Stimulated activated CD4-positive, alpha-beta T cell treated with anti-CD3 and anti-CD28 coated beads, Interleukin-4, amount 100 ng/mL, for 24 hours (primary cell): Measurements from ENCODE around the gene CAMK2N2.
A peak's percentile ranks its signal among the peaks of the same experiment; 100 is the strongest.

Experiments used
- DNase-seq: peaks from one replicate; pipeline ENCODE4 v3.0.0-alpha.2; 2020

Gene CAMK2N2

DNA sequence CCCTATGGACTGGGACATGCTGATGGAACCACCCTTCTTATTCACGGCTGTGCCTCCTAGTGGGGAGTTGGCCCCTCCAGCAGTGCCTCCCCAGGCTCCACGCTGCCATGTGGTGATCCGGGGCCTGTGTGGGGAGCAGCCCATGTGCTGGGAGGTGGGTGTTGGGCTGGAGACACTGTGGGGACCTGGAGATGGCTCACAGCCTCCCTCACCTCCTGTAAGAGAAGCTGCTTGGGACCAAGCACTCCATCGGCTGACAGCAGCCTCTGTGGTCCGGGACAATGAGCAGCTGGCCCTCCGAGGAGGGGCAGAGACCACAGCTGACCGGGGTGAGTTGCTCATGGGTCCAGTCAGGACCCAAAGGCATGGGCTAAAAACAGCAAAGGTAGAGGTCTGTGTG, 21.6 kb downstream of the CAMK2N2 start:
- DNase-seq: no peak

DNA sequence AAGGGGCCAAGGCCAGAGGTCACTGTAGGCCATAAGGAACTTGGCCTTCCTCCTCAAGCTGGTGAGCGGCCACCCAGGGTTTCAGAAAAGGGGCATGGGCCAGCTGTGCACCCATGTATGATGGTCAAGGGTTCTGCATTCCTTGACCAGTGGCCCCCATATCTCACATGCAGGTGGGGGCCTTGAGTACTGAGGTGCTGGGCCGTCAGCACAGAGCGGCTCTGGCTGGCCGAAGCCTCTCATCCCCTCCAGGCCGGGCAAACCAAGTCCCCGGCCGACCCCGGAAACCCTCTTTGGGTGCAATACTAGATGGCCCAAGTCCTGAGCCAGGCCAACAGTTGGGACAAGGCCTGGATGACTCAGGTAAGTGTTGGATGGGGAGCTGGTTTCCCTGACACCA, 22.1 kb downstream of the CAMK2N2 start:
- DNase-seq: no peak

DNA sequence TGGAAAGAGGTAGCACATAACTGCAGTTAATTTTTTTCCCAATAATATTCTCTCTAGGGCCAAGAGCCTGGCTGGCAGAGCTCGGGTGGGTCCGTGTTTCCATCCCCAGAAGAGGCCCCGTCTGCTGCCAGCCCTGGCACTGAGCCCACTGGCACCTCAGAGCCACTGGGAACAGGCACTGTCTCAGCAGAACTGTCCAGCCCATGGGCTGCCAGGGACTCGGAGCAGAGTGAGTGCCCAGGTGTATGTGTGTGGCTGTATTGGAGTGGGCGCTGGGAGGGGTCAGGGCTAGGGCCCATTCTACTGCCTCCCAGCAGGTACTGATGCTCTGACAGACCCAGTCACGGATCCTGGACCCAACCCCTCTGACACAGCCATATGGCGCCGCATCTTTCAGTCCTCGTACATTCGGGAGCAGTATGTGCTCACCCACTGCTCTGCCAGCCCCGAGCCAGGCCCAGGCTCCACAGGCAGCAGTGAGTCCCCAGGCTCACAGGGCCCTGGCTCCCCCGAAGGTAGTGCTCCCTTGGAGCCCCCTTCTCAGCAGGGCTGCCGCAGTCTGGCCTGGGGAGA, 23.0 kb downstream of the CAMK2N2 start:
- no peak for DNase-seq

DNA sequence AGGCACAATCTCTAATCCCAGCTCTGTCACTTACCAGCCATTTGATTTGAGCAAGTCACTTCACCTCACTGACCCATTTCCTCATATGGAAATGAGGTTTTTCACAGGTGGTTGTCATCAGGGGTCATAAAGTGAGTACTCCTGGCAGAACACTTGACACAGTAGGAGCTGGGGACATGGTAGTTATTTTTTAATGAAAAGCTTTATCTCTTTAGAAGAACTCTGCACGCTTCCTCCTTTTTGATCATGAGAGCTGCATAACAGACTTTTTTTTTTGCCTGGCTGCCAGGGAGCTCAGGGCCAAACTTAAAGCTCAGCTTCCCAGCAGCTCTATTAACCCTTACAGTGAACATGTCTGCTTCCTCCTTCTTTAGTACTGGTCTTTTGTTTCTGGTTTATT, 23.5 kb downstream of the CAMK2N2 start:
- no peak for DNase-seq

DNA sequence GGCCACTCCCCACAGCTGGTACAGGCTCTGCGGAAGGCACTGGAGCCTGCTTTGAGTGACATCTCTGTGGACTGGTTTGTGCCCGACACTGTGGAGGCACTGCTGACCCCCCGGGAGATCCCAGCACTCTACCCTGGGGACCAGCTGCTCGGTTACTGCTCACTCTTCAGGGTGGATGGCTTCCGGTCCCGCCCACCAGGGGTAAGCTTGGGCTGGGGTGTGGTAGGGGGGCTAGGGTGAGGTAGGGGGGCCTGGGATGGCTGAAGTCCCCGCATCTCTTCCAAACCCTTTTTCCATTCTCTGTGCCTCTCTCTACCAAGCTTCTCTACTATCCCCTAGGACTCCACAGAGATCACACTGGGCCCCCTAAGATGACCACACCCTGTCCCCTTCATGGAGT, 24.1 kb downstream of the CAMK2N2 start:
- no peak for DNase-seq

DNA sequence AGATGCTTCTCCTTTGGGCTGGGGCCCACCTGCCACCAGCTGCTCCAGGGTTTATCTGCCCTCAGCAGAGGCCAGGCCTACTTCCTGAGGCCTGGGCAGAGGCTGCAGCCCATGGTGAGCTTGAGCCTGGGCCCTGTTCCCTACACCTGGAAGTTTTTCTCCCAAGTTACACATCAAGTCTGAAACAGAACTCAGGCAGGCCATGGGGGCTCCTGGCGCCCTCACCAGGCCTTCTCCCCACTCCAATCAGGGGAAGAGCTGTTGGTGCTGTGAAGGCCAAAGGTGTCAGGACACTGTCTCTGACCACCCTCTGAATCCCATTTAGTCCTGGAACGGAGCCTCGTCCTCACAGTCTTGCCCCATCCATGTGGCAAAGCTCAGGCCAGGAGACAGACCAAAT, 24.7 kb downstream of the CAMK2N2 start:
- DNase-seq: no peak

DNA sequence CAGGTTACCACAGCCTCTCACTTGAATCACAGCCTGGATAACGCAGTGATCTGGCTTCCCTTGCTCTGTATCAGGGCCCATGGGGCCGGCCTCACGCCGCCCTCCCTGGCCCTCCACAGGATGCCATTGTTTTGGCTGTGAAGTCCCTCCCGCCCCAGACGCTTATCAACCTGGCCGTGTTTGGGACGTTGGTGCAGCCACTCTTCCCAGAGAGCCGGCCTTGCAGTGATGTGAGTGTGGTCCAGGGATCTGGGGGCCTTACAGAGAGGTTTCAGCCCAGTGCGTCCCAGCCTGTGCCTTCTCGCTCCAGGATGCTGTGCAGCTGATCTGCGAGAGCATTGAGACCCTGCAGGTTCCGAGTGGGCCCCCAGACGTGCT, 25.3 kb downstream of the CAMK2N2 start:
- no peak for DNase-seq

DNA sequence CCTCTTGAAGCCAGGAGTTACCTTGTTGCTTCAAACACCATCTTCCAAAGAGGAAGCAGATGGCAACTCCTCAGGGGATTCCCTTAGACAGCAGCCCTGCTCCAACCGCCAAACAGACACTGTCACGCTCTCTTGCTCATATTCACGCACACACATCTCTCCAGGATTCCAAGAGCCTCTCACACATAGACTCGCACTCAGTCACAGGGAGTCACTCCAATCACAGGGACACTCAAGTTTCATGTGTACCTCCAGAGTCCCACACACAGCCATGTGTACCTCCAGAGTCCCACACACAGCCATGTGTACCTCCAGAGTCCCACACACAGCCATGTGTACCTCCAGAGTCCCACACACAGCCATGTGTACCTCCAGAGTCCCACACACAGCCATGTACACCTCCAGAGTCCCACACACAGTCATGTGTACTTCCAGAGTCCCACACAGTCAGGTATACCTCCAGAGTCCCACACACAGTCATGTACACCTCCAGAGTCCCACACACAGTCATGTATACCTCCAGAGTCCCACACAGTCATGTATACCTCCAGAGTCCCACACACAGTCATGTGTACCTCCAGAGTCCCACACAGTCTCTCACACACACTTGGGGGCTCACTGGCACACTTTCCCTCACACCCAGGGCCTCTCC, 25.8 kb downstream of the CAMK2N2 start:
- no peak for DNase-seq

DNA sequence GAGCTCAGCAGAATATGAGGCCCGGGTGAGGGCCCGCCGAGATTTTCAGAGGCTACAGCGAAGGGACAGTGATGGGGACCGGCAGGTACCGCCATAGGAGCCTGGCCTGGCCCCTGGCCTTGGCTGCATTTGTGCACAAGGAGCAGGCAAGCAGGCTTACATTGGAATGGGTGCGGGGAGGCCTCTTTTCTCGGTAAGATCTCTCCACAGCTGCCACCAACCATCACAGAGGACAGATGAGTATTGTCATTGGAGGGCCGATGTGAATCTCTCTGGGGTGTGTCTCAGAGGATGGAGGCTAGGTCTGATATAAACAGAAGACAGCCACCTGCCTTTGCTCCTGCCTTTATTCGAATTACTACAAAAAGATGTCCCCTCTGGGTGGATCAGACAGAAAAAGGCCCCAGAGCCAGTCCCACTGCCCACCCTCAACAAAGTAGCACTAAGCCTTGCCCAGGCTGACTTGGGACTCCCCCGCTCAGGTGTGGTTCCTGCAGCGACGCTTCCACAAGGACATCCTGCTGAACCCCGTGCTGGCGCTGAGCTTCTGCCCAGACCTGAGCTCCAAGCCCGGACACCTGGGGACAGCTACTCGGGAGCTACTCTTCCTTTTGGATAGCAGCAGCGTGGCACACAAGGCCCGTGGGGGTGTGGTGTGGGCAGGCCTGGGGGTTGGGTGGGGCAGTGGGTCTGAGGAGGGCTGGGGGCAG, 26.5 kb downstream of the CAMK2N2 start:
- DNase-seq: no peak

DNA sequence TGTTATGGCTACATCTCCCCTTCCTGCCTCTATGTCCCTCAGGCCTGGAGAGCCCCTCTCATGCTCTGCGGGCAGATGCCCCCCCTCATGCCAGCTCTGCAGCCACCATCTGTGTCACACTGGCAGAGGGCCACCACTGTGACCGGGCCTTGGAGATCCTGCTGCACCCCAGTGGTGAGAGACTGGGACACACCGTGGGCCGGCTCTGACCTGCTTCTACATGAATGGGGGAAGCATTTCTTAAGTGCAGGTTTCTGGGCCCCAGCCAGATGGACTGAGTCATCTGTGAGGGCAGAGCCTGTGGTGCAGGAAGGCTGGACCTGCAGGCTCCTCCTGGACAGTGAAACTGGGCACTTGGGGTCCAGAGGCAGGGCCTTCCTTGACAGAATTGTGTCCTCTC, 27.1 kb downstream of the CAMK2N2 start:
- no peak for DNase-seq

DNA sequence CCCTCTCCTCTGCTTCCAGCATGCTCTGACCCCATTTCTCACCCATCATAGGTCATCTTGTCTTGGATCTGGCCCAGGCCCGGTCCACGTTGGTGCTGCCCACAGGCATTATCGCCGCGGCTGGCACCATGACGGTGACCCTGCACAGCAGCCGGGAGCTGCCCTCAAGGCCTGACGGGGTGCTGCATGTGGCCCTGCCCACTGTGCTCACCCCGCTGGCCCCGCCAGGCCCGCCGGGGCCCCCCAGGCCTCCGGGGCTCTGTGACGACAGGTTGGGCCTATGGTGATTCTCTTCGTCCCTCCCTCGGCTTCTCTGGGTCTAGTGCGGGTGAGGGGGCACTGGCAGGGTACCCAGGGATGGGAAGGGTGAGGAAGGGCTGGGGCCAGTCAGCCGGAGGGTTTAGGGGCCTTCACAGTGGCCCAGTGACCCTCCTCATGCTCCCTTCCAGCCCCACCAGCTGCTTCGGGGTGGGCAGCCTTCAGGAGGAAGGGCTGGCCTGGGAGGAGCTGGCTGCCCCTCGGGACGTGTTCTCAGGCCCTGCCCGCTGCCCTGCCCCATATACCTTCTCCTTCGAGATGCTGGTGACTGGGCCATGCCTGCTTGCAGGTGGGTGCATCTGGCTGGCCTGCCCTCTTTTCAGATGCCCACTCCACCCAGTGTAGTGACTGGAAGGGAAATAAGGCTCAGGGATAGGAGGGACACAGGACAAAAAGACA, 28.1 kb downstream of the CAMK2N2 start:
- DNase-seq: no peak

DNA sequence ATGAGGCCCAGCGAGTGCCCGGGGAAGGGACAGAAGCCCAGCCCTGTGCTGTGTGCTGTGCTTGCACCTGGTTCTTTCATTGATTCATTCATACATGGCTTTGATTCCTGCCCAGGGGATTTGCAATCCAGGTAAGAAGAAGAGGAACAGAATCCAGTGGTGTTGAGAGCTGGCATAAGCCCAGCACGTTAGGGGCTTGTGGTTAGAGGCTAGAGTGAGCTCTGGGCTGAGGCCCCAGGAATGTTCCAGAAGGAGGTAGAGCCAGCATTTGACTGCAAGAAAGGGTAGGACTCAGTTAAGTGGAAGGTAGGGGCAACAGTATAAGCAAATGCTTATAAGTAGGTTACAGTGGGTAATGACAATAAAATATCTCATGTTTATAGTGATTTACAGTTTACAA, 29.7 kb downstream of the CAMK2N2 start:
- no peak for DNase-seq

DNA sequence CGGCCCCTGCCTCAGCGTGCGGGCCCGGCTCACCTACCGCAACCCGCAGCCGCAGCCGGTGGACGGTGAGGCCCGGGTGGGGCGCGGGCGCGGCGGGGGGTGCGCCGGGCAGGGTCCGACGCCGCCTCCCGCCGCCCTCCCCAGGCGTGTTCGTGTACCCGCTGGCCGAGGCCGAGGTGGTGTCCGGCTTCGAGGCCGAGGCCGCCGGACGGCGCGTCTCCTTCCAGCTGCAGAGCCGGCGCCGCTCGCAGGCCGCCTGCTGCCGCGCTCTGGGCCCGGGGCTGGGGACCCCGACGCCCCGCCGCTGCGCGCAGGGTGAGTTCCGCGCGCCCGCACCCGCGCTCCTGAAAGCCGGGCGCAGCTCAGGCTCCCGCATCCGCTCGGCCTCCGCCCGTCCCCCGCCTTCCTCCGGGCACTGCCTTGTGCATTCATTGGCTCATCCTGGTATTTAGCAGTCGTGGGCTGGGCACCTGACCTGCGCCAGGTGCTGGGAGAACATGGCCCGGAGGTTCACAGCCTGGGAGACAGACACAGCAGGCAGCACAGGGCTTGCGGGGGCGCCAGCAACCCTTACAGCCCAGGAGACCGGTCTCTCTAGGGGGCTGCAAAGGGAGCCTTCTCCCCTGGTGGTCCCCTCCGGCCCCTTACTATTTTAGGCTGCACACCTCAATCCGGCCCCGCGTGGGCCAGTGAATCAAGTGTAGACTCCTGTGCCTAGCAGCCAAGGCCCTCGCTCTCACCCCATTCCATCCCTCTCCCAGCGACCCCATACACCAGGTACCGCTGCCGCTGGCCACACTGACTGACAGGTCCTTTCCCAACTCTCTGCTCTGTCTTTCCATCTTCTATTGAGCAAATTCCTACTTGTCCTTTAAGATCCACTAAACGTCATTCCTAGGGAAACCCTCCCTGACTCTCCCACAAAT, 30.5 kb downstream of the CAMK2N2 start:
- DNase-seq: no peak

DNA sequence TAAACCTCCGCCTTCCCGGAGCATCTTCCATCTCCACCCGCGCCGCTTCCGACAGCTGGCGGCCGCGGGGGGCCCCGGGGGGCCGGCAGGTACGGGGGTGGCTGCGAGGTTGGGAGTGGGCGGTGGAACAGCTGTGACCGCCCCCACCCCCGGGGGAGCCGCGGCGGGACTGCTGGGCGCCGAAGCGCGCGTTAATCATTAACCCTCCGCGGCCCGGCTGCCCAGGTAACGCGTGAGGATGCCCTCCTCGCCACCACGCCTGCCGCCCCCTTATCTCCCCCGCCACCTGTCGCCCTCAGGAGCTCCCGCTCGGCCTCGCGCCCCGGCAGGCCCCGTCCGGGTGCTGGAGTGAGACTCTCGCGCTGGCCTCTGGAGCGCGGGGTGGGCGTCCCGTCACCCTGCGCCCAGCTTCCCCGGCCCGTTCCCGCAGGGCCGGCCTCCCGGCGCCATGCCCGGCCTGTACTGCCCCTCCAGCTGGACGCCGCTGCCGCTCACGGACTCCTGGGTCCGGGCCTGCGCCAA, 31.2 kb downstream of the CAMK2N2 start:
- no peak for DNase-seq

DNA sequence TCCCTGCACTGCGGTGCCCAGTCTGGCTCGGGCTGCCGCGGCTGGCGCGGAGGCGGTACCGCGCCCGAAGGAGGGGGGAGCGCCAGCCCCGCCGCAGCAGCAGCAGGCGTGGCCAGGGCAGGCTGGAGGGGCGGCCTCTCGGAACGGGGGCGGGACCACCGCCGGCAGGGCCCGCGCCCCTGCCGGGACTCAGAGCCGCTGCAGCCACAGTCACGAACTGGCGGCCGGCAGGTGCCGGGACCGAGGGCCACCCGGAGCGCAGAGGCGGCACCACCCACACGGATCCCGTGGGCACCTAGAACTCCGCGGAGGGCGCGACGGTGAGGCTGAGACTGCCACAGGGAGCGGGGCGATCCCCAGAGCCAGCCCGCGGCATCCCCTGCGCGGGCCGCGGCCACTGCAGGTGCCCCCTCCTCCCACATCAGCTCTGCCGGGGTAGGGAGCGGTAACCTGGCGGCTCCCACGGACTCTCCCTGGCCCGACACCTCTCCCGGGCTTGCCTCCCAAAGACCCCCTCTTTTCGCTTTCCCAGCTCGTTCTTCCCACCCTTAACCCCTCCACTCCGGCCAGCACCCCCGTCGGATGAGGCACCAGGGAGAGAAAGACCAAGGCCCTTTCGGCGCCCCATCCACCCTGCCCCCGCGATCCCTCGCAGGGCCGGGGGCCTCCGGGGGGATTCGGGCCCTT, 31.8 kb downstream of the CAMK2N2 start, which contains the start of gene VWA5B2:
Gene VWA5B2, plus strand, starts transcription at position 192 of the 687 bp plus-strand sequence. CDS start 944 bp downstream, outside the sequence.
- peak; percentile 65 for DNase-seq

DNA sequence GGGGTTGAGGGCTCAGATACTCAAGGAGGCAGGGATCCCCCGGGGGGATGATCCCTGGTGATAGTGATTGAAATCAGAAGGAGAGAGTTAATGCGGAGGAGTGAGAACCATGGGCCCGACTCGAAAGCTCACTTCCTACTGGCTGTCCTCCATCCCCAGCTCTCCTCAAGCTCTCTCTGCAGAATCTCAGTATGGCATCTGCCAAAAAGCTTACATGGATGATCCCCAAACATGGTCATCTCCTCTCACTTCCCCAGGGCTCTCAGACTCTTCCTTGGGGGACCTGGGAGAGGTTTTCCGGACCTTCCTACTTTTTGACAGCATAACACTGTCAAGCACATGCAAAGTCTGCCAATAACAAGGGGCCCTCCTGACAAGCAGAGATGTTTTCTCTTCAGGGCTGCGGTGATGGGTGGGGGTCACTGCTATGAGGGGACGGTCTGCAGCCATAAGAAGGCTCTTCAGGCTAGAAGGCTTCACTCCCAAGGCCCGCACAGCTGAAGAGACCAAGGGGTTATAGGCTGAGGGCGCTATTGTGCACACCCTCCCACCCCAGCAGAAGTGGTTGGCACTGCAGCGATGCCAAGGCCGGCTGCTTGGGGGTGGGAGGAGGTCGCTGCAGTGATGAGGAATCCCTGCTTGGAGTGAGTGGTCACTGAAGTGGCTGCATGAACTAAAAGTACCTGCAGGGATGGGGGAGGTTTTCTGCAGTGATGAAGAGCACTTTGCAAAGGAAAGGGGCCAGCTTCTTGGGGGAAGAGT, 32.8 kb downstream of the CAMK2N2 start:
- DNase-seq: no peak

DNA sequence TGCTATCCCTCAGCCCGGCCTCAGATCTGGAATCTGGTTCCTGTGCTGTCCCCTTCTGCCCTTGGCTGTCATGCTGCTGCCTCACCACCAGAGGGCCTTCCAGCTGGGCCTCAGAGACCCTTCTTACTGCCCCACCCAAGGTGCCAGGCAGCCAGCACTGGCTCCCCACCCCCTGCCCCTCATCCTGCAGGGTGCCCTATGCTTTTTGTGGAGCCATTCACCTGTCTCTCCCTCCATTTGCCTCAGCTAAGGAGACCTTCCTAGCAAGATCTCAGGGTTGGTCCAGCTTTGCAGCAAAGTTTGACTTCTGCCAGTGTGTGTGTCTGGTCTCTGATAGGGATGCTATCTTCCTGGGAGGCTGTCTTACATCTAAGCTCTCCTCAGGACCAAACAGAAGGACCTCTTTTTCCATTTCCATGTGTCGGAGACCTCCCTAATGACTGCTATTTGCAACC, 33.8 kb downstream of the CAMK2N2 start:
- peak; percentile 50 for DNase-seq

DNA sequence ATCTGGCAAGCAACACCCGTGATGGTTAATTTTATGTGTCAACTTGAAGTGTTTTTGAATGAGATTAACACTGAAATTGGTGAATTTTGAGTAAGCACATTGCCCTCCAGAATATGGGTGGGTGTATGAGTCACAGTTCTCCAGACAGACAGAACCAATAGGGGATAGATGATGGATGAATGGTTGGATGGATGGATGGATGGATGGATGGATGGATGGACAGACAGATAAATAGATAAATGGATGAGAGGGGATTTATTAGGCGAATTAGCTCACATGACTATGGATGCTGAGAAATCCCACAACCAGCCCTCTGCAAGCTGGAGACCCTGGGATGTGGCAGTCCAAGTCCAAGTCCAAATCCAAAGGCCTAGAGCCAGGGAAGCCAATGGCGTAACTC, 37.4 kb downstream of the CAMK2N2 start:
- DNase-seq: no peak

DNA sequence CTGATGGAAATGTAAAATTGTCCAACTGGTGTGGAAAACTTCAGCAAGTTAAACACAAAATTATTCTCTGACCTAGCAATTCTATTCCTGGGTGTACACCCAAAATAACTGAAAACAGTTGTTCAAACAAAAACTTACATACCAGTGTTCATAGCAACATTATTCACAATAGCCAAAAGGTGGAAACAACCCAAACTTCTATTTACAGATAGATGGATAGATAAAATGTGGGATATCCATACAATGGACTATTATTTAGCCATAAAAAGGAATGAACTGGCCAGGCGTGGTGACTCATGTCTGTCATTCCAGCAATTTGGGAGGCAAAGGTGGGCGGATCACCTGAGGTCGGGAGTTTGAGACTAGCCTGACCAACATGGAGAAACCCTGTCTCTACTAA, 38.8 kb downstream of the CAMK2N2 start:
- no peak for DNase-seq

DNA sequence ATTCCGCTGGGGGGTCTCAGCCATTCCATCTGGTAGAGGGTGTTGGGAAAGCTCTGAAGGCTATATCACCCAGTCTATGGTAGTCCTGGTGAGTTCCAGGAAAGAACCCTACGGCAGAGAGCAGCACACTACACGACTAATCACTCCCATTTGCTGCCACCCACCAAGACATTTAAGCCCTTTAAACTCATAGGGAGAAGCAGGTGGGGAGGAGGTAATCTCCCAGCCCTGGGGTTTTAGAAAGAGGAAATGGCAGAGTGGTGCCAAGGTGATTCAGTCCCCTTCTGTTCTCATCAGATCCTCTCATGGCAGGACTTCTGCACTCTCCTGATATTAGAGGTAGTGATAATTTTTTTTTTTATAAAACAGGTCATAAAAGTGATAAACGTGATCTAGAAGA, 42.5 kb downstream of the CAMK2N2 start:
- DNase-seq: no peak

DNA sequence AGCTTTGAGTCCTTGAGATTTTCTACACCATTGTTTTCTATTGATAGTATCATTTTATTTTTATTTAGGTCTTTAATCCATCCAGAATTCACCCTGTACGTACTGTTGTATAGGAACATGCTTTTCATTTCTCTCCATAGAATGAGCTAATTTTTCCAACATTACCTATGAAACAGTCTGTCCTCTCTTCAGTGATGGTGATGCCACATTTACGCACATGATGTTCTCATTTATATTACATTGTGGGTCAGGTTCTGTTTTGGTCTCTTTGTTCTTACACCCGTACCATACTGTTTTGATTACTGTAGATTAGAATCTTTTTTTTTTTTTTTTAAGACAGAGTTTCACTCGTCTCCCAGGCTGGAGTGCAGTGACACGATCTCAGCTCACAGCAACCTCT, 49.6 kb downstream of the CAMK2N2 start:
- DNase-seq: no peak
